H9 (cell line): Measurements from ENCODE around the gene RSBN1. TPM values are rescaled to one million over a fixed set of nuclear protein-coding genes. Genes with fewer than 3 reads are reported as not detected.

ENCODE experiments used
- DNase-seq: peaks from one replicate; pipeline ENCODE4 v3.0.0-alpha.2; 2017
- H2AFZ ChIP-seq: one replicate; pipeline ENCODE4 v1.6.1; 2013; ENCODE audit warnings: mild to moderate bottlenecking, low read length, control low read depth, moderate library complexity
- H2AK5ac ChIP-seq: 2 replicates; pipeline ENCODE4 v1.6.1; 2013; ENCODE audit warnings: low read length, control low read depth, mixed read lengths; ENCODE audit not compliant: insufficient read length
- H2BK120ac ChIP-seq: one replicate; pipeline ENCODE4 v1.6.1; 2013; ENCODE audit warnings: low read depth, mild to moderate bottlenecking, low read length, control low read depth, inconsistent platforms; ENCODE audit not compliant: poor library complexity, severe bottlenecking
- H2BK12ac ChIP-seq: 2 replicates; pipeline ENCODE4 v1.6.1; 2013; ENCODE audit warnings: low read length, control low read depth, mixed read lengths, low read depth; ENCODE audit not compliant: insufficient read length
- H2BK15ac ChIP-seq: 2 replicates; pipeline ENCODE4 v1.6.1; 2013; ENCODE audit warnings: low read depth, low read length, control low read depth
- H2BK20ac ChIP-seq: one replicate; pipeline ENCODE4 v1.6.1; 2013; ENCODE audit warnings: low read depth, mild to moderate bottlenecking, low read length, control low read depth, inconsistent platforms; ENCODE audit not compliant: poor library complexity, severe bottlenecking
- H2BK5ac ChIP-seq: 2 replicates; pipeline ENCODE4 v1.6.1; 2013; ENCODE audit warnings: low read length, control low read depth, mixed read lengths; ENCODE audit not compliant: insufficient read length
- H3K14ac ChIP-seq: 2 replicates; pipeline ENCODE4 v1.6.1; 2013; ENCODE audit warnings: low read length, control low read depth; ENCODE audit not compliant: insufficient read depth
- H3K18ac ChIP-seq: 2 replicates; pipeline ENCODE4 v1.6.1; 2013; ENCODE audit warnings: low read depth, mild to moderate bottlenecking, mixed read lengths, low read length, control low read depth; ENCODE audit not compliant: insufficient read length
- H3K23ac ChIP-seq: 2 replicates; pipeline ENCODE4 v1.6.1; 2013; ENCODE audit warnings: low read length, control low read depth, mixed read lengths, low read depth; ENCODE audit not compliant: insufficient read length
- H3K23me2 ChIP-seq: 2 replicates; pipeline ENCODE4 v1.6.1; 2013; ENCODE audit warnings: low read depth, mild to moderate bottlenecking, mixed read lengths, low read length, control low read depth; ENCODE audit not compliant: insufficient read length, poor library complexity, severe bottlenecking
- H3K27ac ChIP-seq: 2 replicates; pipeline ENCODE4 v1.5.1; 2013; ENCODE audit warnings: low read length, control low read depth, mixed read lengths, low read depth; ENCODE audit not compliant: insufficient read length
- H3K27me3 ChIP-seq: 2 replicates; pipeline ENCODE4 v1.6.1; 2013; ENCODE audit warnings: low read length, control low read depth, inconsistent platforms; ENCODE audit not compliant: insufficient read depth
- H3K4ac ChIP-seq: 2 replicates; pipeline ENCODE4 v1.6.1; 2013; ENCODE audit warnings: low read depth, mild to moderate bottlenecking, control low read depth, inconsistent platforms, low read length, moderate library complexity
- H3K4me1 ChIP-seq: 2 replicates; pipeline ENCODE4 v1.6.1; 2013; ENCODE audit warnings: low read length, control low read depth, inconsistent platforms; ENCODE audit not compliant: insufficient read depth
- H3K4me2 ChIP-seq: 2 replicates; pipeline ENCODE4 v1.6.1; 2013; ENCODE audit warnings: low read length, control low read depth, mixed read lengths; ENCODE audit not compliant: insufficient read length, insufficient read depth
- H3K56ac ChIP-seq: 2 replicates; pipeline ENCODE4 v1.6.1; 2013; ENCODE audit warnings: low read depth, mild to moderate bottlenecking, mixed read lengths, low read length, control low read depth; ENCODE audit not compliant: insufficient read length
- H3K79me1 ChIP-seq: 2 replicates; pipeline ENCODE4 v1.6.1; 2013; ENCODE audit warnings: low read depth, mild to moderate bottlenecking, moderate library complexity, low read length, control low read depth, inconsistent platforms; ENCODE audit not compliant: insufficient read depth, poor library complexity, severe bottlenecking
- H3K79me2 ChIP-seq: 2 replicates; pipeline ENCODE4 v1.6.1; 2013; ENCODE audit warnings: low read length, control low read depth, inconsistent platforms; ENCODE audit not compliant: insufficient read depth
- H3K9ac ChIP-seq: 2 replicates; pipeline ENCODE4 v1.6.1; 2013; ENCODE audit warnings: low read length, control low read depth, mixed read lengths; ENCODE audit not compliant: insufficient read length; ENCODE audit errors: extremely low read depth
- H3K9me3 ChIP-seq: one replicate; pipeline ENCODE4 v1.6.1; 2013; ENCODE audit warnings: low read depth, low read length, inconsistent platforms; ENCODE audit not compliant: control insufficient read depth
- H3T11ph ChIP-seq: one replicate; pipeline ENCODE4 v1.6.1; 2013; ENCODE audit warnings: mild to moderate bottlenecking, low read length, control low read depth, inconsistent platforms
- H4K20me1 ChIP-seq: one replicate; pipeline ENCODE4 v1.6.1; 2013; ENCODE audit not compliant: control insufficient read depth, insufficient read length, insufficient read depth
- H4K5ac ChIP-seq: 2 replicates; pipeline ENCODE4 v1.6.1; 2013; ENCODE audit warnings: low read depth, mild to moderate bottlenecking, mixed read lengths, low read length, control low read depth; ENCODE audit not compliant: insufficient read length
- H4K8ac ChIP-seq: replicated peaks from 2 replicates; pipeline ENCODE4 v1.6.1; 2013; ENCODE audit warnings: low read length, control low read depth, mixed read lengths, low read depth; ENCODE audit not compliant: insufficient read length
- H4K91ac ChIP-seq: 2 replicates; pipeline ENCODE4 v1.6.1; 2013; ENCODE audit warnings: low read depth, mild to moderate bottlenecking, moderate library complexity, mixed read lengths, low read length, control low read depth; ENCODE audit not compliant: insufficient read length
- H3K27ac Mint-ChIP-seq, 3 experiments: 2 replicates in 2 of 3; 3 replicates in 1 of 3; pipeline ENCODE4 v1.8.0; 2020 to 2021; ENCODE audit warnings: mixed read lengths in 3 of 3, mild to moderate bottlenecking in 1 of 3, moderate library complexity in 1 of 3
- H3K27me3 Mint-ChIP-seq: 2 replicates; pipeline ENCODE4 v1.8.0; 2021; ENCODE audit warnings: low read depth, mild to moderate bottlenecking, moderate library complexity, mixed read lengths
- H3K36me3 Mint-ChIP-seq, 3 experiments: 2 replicates in 2 of 3; 3 replicates in 1 of 3; pipeline ENCODE4 v1.8.0; 2020 to 2021; ENCODE audit warnings: low read depth in 3 of 3, mixed read lengths in 3 of 3; ENCODE audit not compliant: insufficient read depth in 1 of 3
- H3K4me1 Mint-ChIP-seq, 2 experiments: 2 replicates each; pipeline ENCODE4 v1.8.0; 2020; ENCODE audit warnings: mixed read lengths in 2 of 2
- H3K4me3 Mint-ChIP-seq, 2 experiments: 2 replicates in 1 of 2; 3 replicates in 1 of 2; pipeline ENCODE4 v1.8.0; 2020 to 2021; ENCODE audit warnings: mild to moderate bottlenecking in 2 of 2, mixed read lengths in 2 of 2, moderate library complexity in 1 of 2
- H3K9me3 Mint-ChIP-seq, 2 experiments: 2 replicates in 1 of 2; 3 replicates in 1 of 2; pipeline ENCODE4 v1.8.0; 2020; ENCODE audit warnings: mild to moderate bottlenecking in 2 of 2, mixed read lengths in 2 of 2, moderate library complexity in 1 of 2
- CTCF ChIP-seq: fragments of 200-600 bp; sonication (generic); conservative IDR thresholded peaks from 3 replicates; pipeline ENCODE4 v1.8.0; 2021; ENCODE audit warnings: antibody characterized with exemption, mild to moderate bottlenecking
- total RNA-seq: library from RNA; stranded (reverse); gene quantifications from 2 replicates; pipeline ENCODE4 v1.2.1, GENCODE V29; 2021

The RSBN1 gene
- total RNA-seq, 1 experiment from 2014 or later, result 11.0 TPM

DNA sequence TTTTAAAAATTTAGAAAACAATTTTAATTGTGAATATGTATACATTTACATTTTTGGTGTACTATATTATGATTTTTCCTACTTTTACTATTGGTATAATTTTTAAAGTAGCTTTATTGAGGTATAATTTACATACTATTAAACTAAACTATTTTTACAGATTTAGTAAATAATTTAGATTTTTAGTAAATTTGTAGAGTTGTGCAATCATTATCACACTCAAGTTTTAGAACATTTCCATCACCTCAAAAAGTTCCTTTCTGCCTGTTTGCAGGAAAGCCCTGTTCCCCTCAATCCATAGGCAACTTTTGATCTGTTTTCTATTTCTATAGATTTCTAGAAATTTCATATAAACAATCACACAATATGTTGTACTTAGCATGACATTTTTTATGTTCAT is 61.2 kb downstream of the RSBN1 start:
- H3K27ac ChIP-seq, result no peak overlapping the region
- no peak overlapping the region for H2AK5ac ChIP-seq
- no peak overlapping the region for H3K14ac ChIP-seq
- H3K27me3 ChIP-seq, result no peaks in the 10 kb centered on the region
- H2BK12ac ChIP-seq, result no peak overlapping the region
- Mint-ChIP-seq H3K27me3 (no peaks in the 10 kb centered on the region), H3K9me3 (peaks cover under 1 to 3% of the 10 kb centered on the region in 2 experiments; a peak in 2 of 5 replicates), H3K36me3 (peaks cover 30 to 50% (median 43%) of the 10 kb centered on the region in 3 experiments), H3K27ac (no peak overlapping the region), H3K4me3 (no peak overlapping the region), H3K4me1 (peaks cover 0 to under 1% of the 10 kb centered on the region in 2 experiments; a peak in 1 of 4 replicates)
- H3K4me1 ChIP-seq, result no peaks in the 10 kb centered on the region
- no peaks in the 10 kb centered on the region for H3K23me2 ChIP-seq
- DNase-seq, result no peak
- no peak overlapping the region for H4K8ac ChIP-seq
- H2BK15ac ChIP-seq, result no peak overlapping the region
- no peak overlapping the region for H4K91ac ChIP-seq
- H4K5ac ChIP-seq, result no peak overlapping the region
- no peak overlapping the region for H3K56ac ChIP-seq
- no peaks in the 10 kb centered on the region for H3K79me1 ChIP-seq
- H3T11ph ChIP-seq, result no peak overlapping the region
- no peak overlapping the region for H3K18ac ChIP-seq
- no peak overlapping the region for H3K9ac ChIP-seq
- TF ChIP-seq CTCF, result no peak
- no peak overlapping the region for H2BK120ac ChIP-seq
- H3K9me3 ChIP-seq, result no peaks in the 10 kb centered on the region
- no peak overlapping the region for H2AFZ ChIP-seq
- no peak overlapping the region for H3K4ac ChIP-seq
- no peak overlapping the region for H3K4me2 ChIP-seq
- no peaks in the 10 kb centered on the region for H3K79me2 ChIP-seq
- no peak overlapping the region for H2BK20ac ChIP-seq
- no peak overlapping the region for H3K23ac ChIP-seq
- H4K20me1 ChIP-seq, result no peaks in the 10 kb centered on the region
- H2BK5ac ChIP-seq, result no peak overlapping the region
